C4-2B (cell line): ENCODE measurements around the gene EHD2.

ENCODE experiments used
- H3K27ac ChIP-seq: fragments of 450-650 bp; 2 replicates; pipeline ENCODE4 v1.5.1; 2017
- ZFX ChIP-seq: fragments of 450-650 bp; IDR thresholded peaks from 2 replicates; pipeline ENCODE4 v1.6.1; 2017
- TF ChIP-seq, protein P1 (sequence below): fragments of 450-650 bp; conservative IDR thresholded peaks from 2 replicates; pipeline ENCODE4 v1.5.1; 2017; ENCODE audit warnings: mild to moderate bottlenecking

Gene EHD2

GRCh38 chr19:47755762-47756626 lies 42.8 kb downstream of the EHD2 start:
- TF ChIP-seq, protein P1, sequence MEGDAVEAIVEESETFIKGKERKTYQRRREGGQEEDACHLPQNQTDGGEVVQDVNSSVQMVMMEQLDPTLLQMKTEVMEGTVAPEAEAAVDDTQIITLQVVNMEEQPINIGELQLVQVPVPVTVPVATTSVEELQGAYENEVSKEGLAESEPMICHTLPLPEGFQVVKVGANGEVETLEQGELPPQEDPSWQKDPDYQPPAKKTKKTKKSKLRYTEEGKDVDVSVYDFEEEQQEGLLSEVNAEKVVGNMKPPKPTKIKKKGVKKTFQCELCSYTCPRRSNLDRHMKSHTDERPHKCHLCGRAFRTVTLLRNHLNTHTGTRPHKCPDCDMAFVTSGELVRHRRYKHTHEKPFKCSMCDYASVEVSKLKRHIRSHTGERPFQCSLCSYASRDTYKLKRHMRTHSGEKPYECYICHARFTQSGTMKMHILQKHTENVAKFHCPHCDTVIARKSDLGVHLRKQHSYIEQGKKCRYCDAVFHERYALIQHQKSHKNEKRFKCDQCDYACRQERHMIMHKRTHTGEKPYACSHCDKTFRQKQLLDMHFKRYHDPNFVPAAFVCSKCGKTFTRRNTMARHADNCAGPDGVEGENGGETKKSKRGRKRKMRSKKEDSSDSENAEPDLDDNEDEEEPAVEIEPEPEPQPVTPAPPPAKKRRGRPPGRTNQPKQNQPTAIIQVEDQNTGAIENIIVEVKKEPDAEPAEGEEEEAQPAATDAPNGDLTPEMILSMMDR = no peak
- TF ChIP-seq ZFX = no peak
- H3K27ac ChIP-seq = no peak overlapping the region

GRCh38 chr19:47756627-47756929 lies 43.4 kb downstream of the EHD2 start:
- H3K27ac ChIP-seq = no peak overlapping the region
- TF ChIP-seq ZFX = no peak
- TF ChIP-seq, protein P1 = no peak

GRCh38 chr19:47756953-47757608 lies 43.9 kb downstream of the EHD2 start:
- TF ChIP-seq ZFX = no peak
- TF ChIP-seq, protein P1 = no peak
- H3K27ac ChIP-seq = no peak overlapping the region

DNA sequence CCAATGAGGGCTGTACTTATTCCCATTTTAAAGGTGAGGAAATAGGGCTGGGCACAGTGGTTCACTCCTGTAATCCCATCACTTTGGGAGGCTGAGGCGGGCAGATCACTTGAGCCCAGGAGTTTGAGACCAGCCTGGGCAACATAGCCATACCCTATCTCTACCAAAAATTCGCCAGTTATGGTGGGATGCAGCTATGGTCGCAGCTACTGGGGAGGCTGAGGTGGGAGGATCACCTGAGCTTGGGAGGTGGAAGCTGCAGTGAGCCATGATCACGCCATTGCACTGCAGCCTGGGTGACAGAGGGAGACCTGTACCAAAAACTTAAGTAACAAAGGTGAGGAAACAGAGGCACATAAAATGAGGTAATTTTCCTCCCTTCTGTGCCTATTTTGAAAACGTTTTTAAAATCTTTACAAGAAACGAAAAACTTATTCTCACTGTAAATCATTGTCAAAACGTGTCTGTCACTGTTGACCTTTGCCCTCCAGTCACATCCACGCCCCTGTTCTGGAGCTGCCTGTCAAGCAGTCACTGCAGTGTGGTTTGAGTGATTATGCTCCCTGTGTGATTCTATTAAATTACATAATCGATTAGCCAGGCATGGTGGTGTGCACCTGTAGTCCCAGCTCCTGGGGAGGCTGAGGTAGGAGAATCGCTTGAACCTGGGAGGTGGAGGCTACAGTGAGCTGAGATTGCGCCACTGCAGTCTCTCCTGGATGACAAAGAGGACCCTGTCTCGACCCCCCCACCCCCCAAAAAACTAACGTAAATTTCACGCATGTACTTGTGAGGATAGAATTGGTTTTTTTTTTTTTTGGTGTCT lies 44.6 kb downstream of the EHD2 start:
- TF ChIP-seq, protein P1 = no peak
- TF ChIP-seq ZFX = no peak
- H3K27ac ChIP-seq = no peak overlapping the region

GRCh38 chr19:47758443-47758804 lies 45.2 kb downstream of the EHD2 start:
- H3K27ac ChIP-seq = no peak overlapping the region
- TF ChIP-seq, protein P1 = no peak
- no peak for TF ChIP-seq ZFX

- TF ChIP-seq ZFX = no peak
- TF ChIP-seq, protein P1 = no peak
- no peak overlapping the region for H3K27ac ChIP-seq
Measured at GRCh38 chr19:47760632-47760999, 47.4 kb downstream of the EHD2 start.

DNA sequence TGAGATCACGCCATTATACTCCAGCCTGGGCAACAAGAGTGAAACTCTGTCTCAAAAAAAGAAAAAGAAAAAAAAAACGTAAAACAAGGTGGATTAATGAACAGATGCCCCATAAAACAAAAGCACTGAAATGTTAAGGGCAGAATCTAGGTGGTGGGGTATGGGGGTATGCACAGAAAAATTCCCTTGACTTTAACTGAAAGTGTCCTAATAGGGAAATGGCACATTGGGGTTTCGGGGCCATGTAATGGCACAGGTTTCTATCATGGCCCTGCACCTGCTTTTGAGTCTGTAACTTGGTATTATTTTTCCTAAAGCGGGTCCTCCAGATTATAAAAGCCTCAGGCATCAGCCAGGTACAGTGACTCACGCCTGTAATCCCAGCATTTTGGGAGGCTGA lies 48.3 kb downstream of the EHD2 start:
- no peak for TF ChIP-seq ZFX
- TF ChIP-seq, protein P1 = no peak
- no peak overlapping the region for H3K27ac ChIP-seq
